Panc1 (cell line): ENCODE measurements around the gene VPS37B. TPM values are rescaled to one million over a fixed set of nuclear protein-coding genes. Genes with fewer than 3 reads are reported as not detected.

ENCODE experiments used
- ATAC-seq: fragments of 200-7000 bp; cut with Tn5 transposase; 2 replicates; pipeline ENCODE4 v1.9.1; 2020; ENCODE audit warnings: mild to moderate bottlenecking, moderate library complexity
- BruUV-seq: library from RNA; stranded (reverse); fragments of 400-500 nt; replicated peaks from 2 replicates; lab custom pipeline; 2021; lab: Mats Ljungman, UMichigan
- CTCF ChIA-PET: fragments of 300-600 bp; sonication (Branson Sonifier 250); formaldehyde crosslinking; loops from one replicate; lab custom pipeline; 2022; ENCODE audit warnings: antibody characterized with exemption; lab: Charles Lee
- POLR2A ChIA-PET: fragments of 300-600 bp; sonication (Branson Sonifier 250); formaldehyde crosslinking; loops from one replicate; lab custom pipeline; 2022; ENCODE audit warnings: antibody characterized with exemption; lab: Charles Lee
- DNase-seq: peaks from one replicate; pipeline ENCODE4 v3.0.0-alpha.2; 2010; ENCODE audit warnings: low read depth, low spot score
- H3K27ac ChIP-seq: 2 replicates; pipeline ENCODE4 v1.5.1; 2011; ENCODE audit warnings: mild to moderate bottlenecking, low read length, inconsistent platforms
- H3K27me3 ChIP-seq: fragments of 200-500 bp; sonication (Bioruptor generic); 2 replicates; pipeline ENCODE4 v1.6.0; 2014; ENCODE audit warnings: low read length, inconsistent platforms; ENCODE audit not compliant: control insufficient read depth, insufficient read depth
- H3K36me3 ChIP-seq: fragments of 200-500 bp; sonication (Bioruptor generic); 2 replicates; pipeline ENCODE4 v1.5.1; 2014; ENCODE audit warnings: inconsistent platforms, mild to moderate bottlenecking, low read length, moderate library complexity; ENCODE audit not compliant: control insufficient read depth, insufficient read depth
- H3K4me1 ChIP-seq: 2 replicates; pipeline ENCODE4 v1.5.1; 2011; ENCODE audit warnings: inconsistent platforms, mild to moderate bottlenecking, low read length, moderate library complexity; ENCODE audit not compliant: control insufficient read depth, insufficient read depth
- H3K4me3 ChIP-seq, 2 experiments: 2 replicates each; pipeline ENCODE4 v1.5.1; 2011 to 2012; ENCODE audit warnings: low read depth in 2 of 2, low read length in 2 of 2, mild to moderate bottlenecking in 2 of 2, inconsistent platforms in 1 of 2, moderate library complexity in 1 of 2
- H3K9me3 ChIP-seq: fragments of 200-500 bp; sonication (Bioruptor generic); 2 replicates; pipeline ENCODE4 v1.5.1; 2014; ENCODE audit warnings: low read depth, mild to moderate bottlenecking, inconsistent platforms, low read length, moderate library complexity; ENCODE audit not compliant: control insufficient read depth, insufficient read depth
- POLR2AphosphoS5 ChIP-seq: IDR thresholded peaks from 2 replicates; pipeline ENCODE4 v1.6.1; 2012; ENCODE audit warnings: mild to moderate bottlenecking, low read depth, low read length, moderate library complexity
- SIN3A ChIP-seq: IDR thresholded peaks from 2 replicates; pipeline ENCODE4 v1.6.1; 2012; ENCODE audit warnings: low read depth, mild to moderate bottlenecking, low read length, moderate library complexity, borderline replicate concordance; ENCODE audit not compliant: insufficient read depth
- TCF7L2 ChIP-seq: IDR thresholded peaks from 2 replicates; pipeline ENCODE4 v1.6.1; 2011; ENCODE audit warnings: mild to moderate bottlenecking, low read depth, low read length, inconsistent platforms
- in situ Hi-C: cut with HindIII; loops from 2 replicates; pipeline ENCODE4 v1.10.0; 2016; ENCODE audit warnings: low sequenced_read_pairs, low pct_unique_long_range_greater_than_20kb
- intact Hi-C: fragments of 100-400 bp; cut with micrococcal nuclease; formaldehyde crosslinking; loops from one replicate; pipeline ENCODE4 v1.10.0; 2022; ENCODE audit not compliant: unreplicated experiment
- total RNA-seq: library from RNA; stranded (reverse); gene quantifications from one replicate; pipeline ENCODE4 v1.2.1, GENCODE V29; 2021; ENCODE audit not compliant: unreplicated experiment
- TF ChIP-seq, protein P1 (sequence below): fragments of 450-650 bp; IDR thresholded peaks from 2 replicates; pipeline ENCODE4 v1.5.1; 2017; ENCODE audit warnings: mild to moderate bottlenecking
- TF ChIP-seq, protein P2 (sequence below), 2 experiments: IDR thresholded peaks; 2 replicates each; pipeline ENCODE4 v1.6.1; 2011 to 2012; ENCODE audit warnings: low read depth in 2 of 2, control low read depth in 1 of 2, low read length in 1 of 2, mild to moderate bottlenecking in 1 of 2, moderate library complexity in 1 of 2; ENCODE audit not compliant: insufficient read depth in 1 of 2

Gene VPS37B
- total RNA-seq, 1 experiment from 2014 or later = 76.7 TPM

DNA sequence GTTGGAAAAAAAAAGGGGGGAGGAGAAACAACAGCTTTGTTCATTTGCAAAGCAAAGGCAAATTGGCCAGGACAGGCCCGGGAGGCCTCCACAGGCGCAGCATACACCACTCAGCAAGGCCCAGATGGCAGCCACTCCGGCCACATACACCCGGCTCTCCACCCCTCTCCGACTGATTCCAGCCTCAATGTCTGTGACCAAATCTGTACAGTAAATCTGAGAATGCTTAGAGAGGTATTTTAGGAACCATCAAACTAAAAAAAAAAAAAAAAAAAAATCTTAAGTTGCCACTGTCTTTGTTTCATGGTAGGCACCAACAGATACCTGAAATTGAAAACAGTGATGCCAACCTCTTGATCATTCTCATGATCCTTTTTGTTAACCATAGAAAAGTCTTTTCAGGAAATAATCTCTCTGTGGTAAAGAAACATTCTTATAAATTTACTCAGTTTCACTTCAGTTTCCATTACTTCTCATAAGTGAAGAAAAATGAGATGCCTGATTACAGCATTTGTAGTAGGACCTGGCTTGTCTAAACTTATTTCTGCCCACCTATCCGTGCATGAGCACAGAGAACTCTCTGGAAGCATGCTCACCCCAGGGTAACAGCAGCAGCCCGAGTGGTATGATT lies 20.2 kb downstream of the VPS37B start:
- DNase-seq (no peak), ATAC-seq (no peak)
- Histone ChIP-seq H3K9me3 (no peaks in the 10 kb centered on the region), H3K4me1 (peaks cover 98% of the 10 kb centered on the region), H3K27ac (peak overlapping the region; percentile 100), H3K36me3 (peaks cover 7% of the 10 kb centered on the region; the same call in 1 of the 2 replicates), H3K4me3 (no peak overlapping the region), H3K27me3 (no peaks in the 10 kb centered on the region)
- in situ Hi-C loops = no loop called here
- TSS peak; percentile 42 for BruUV-seq
- intact Hi-C loops = no loop called here
- TF ChIP-seq TCF7L2 (no peak), POLR2AphosphoS5 (no peak), SIN3A (no peak)
- TF ChIP-seq, protein P1, sequence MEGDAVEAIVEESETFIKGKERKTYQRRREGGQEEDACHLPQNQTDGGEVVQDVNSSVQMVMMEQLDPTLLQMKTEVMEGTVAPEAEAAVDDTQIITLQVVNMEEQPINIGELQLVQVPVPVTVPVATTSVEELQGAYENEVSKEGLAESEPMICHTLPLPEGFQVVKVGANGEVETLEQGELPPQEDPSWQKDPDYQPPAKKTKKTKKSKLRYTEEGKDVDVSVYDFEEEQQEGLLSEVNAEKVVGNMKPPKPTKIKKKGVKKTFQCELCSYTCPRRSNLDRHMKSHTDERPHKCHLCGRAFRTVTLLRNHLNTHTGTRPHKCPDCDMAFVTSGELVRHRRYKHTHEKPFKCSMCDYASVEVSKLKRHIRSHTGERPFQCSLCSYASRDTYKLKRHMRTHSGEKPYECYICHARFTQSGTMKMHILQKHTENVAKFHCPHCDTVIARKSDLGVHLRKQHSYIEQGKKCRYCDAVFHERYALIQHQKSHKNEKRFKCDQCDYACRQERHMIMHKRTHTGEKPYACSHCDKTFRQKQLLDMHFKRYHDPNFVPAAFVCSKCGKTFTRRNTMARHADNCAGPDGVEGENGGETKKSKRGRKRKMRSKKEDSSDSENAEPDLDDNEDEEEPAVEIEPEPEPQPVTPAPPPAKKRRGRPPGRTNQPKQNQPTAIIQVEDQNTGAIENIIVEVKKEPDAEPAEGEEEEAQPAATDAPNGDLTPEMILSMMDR = no peak
- TF ChIP-seq, protein P2, sequence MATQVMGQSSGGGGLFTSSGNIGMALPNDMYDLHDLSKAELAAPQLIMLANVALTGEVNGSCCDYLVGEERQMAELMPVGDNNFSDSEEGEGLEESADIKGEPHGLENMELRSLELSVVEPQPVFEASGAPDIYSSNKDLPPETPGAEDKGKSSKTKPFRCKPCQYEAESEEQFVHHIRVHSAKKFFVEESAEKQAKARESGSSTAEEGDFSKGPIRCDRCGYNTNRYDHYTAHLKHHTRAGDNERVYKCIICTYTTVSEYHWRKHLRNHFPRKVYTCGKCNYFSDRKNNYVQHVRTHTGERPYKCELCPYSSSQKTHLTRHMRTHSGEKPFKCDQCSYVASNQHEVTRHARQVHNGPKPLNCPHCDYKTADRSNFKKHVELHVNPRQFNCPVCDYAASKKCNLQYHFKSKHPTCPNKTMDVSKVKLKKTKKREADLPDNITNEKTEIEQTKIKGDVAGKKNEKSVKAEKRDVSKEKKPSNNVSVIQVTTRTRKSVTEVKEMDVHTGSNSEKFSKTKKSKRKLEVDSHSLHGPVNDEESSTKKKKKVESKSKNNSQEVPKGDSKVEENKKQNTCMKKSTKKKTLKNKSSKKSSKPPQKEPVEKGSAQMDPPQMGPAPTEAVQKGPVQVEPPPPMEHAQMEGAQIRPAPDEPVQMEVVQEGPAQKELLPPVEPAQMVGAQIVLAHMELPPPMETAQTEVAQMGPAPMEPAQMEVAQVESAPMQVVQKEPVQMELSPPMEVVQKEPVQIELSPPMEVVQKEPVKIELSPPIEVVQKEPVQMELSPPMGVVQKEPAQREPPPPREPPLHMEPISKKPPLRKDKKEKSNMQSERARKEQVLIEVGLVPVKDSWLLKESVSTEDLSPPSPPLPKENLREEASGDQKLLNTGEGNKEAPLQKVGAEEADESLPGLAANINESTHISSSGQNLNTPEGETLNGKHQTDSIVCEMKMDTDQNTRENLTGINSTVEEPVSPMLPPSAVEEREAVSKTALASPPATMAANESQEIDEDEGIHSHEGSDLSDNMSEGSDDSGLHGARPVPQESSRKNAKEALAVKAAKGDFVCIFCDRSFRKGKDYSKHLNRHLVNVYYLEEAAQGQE (IDR thresholded peaks at IDR 0.05; ENCODE audit: insufficient read depth in 1 of 2, low read depth in 2 of 2, low read length in 1 of 2) = no peak
- POLR2A ChIA-PET = no interaction called here
- CTCF ChIA-PET = interaction anchor here (0.7 kb wide), 1 partner anchor 118 kb away, joined by 7 read pairs; no protein-coding TSS in a partner anchor

DNA sequence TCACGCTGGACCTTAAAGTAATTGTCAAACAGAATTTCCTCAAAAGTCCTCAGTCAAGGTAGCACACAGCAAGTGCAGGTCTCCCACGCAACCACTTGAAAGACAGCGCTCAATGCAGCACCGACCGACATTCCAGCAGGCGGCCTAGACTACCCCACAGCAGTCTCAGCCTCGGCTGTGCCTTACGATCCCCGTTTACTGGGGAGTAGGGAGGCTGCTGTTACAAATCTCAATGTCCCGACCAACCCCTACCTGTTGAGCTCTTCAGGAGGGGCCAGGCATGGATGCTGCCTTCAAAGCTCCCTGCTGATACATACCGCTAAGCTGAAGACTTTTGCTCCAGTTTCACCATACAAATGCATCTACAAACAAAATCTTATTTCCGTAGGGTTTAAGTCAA lies 21.8 kb downstream of the VPS37B start:
- Histone ChIP-seq H3K36me3 (peaks cover 12% of the 10 kb centered on the region; the same call in 1 of the 2 replicates), H3K27me3 (no peaks in the 10 kb centered on the region), H3K9me3 (no peaks in the 10 kb centered on the region), H3K4me3 (peak overlapping the region in 1 of 2 experiments; percentile 11; a peak in 2 of 4 replicates), H3K27ac (peak overlapping the region; percentile 100), H3K4me1 (peaks cover 96% of the 10 kb centered on the region)
- CTCF ChIA-PET = interaction anchor here (1.1 kb wide), 1 partner anchor 20 kb away, joined by 6 read pairs; no protein-coding TSS in a partner anchor
- intact Hi-C loops = no loop called here
- ATAC-seq = peak; percentile 63
- POLR2A ChIA-PET = no interaction called here
- no TSS peak for BruUV-seq
- in situ Hi-C loops = no loop called here
- no peak for DNase-seq
- peak; percentile 89 for TF ChIP-seq TCF7L2
- TF ChIP-seq, protein P2 (IDR thresholded peaks at IDR 0.05; ENCODE audit: insufficient read depth in 1 of 2, low read depth in 2 of 2, low read length in 1 of 2) = no peak
